CD8-positive, alpha-beta memory T cell (primary cell): ENCODE measurements around the gene SYMPK. TPM values are rescaled to one million over a fixed set of nuclear protein-coding genes. Genes with fewer than 3 reads are reported as not detected.

Experiments used
- CTCF ChIA-PET: fragments of 350-600 bp; sonication (Branson Sonifier 250); formaldehyde crosslinking; loops from one replicate; lab custom pipeline; 2021; ENCODE audit warnings: antibody characterized with exemption; lab: Charles Lee
- POLR2A ChIA-PET: fragments of 350-600 bp; sonication (Branson Sonifier 250); formaldehyde crosslinking; loops from one replicate; lab custom pipeline; 2021; ENCODE audit warnings: antibody characterized with exemption; lab: Charles Lee
- DNase-seq, 5 donors: peaks; one replicate each; pipeline versions ENCODE4 v3.0.0 to v3.0.0-alpha.2; 2020 to 2022; ENCODE audit warnings: mixed read lengths in 1 of 5
- H3K27ac ChIP-seq: one replicate; pipeline ENCODE4 v1.7.0; 2013; ENCODE audit warnings: low read depth, mild to moderate bottlenecking, low read length, moderate library complexity
- H3K27me3 ChIP-seq: 2 replicates; pipeline ENCODE4 v1.7.0; 2013; ENCODE audit warnings: low read length, mild to moderate bottlenecking; ENCODE audit not compliant: insufficient read depth, poor library complexity, severe bottlenecking
- H3K36me3 ChIP-seq: 2 replicates; pipeline ENCODE4 v1.7.0; 2013; ENCODE audit warnings: mild to moderate bottlenecking, low read length, moderate library complexity; ENCODE audit not compliant: insufficient read depth
- H3K4me1 ChIP-seq: 2 replicates; pipeline ENCODE4 v1.7.0; 2013; ENCODE audit warnings: mild to moderate bottlenecking, low read length, moderate library complexity; ENCODE audit not compliant: insufficient read depth
- H3K4me3 ChIP-seq: 2 replicates; pipeline ENCODE4 v1.7.0; 2013; ENCODE audit warnings: mild to moderate bottlenecking, low read length
- H3K9me3 ChIP-seq: 2 replicates; pipeline ENCODE4 v1.7.0; 2013; ENCODE audit warnings: mild to moderate bottlenecking, low read length
- H3K27ac Mint-ChIP-seq, 8 donors: one replicate each; pipeline ENCODE4 v1.8.0; 2020 to 2021; ENCODE audit warnings: mixed read lengths in 8 of 8, mild to moderate bottlenecking in 6 of 8, inconsistent platforms in 3 of 8, moderate library complexity in 3 of 8
- H3K27me3 Mint-ChIP-seq, 2 donors: one replicate each; pipeline ENCODE4 v1.8.0; 2020 to 2021; ENCODE audit warnings: mixed read lengths in 2 of 2, mild to moderate bottlenecking in 1 of 2, moderate library complexity in 1 of 2
- H3K36me3 Mint-ChIP-seq, 3 donors: one replicate each; pipeline ENCODE4 v1.8.0; 2020 to 2021; ENCODE audit warnings: mixed read lengths in 3 of 3, inconsistent platforms in 1 of 3, mild to moderate bottlenecking in 1 of 3
- H3K4me1 Mint-ChIP-seq, 3 donors: one replicate each; pipeline ENCODE4 v1.8.0; 2020 to 2021; ENCODE audit warnings: mixed read lengths in 3 of 3, inconsistent platforms in 1 of 3, mild to moderate bottlenecking in 1 of 3
- H3K4me3 Mint-ChIP-seq, 7 donors: one replicate each; pipeline ENCODE4 v1.8.0; 2020 to 2021; ENCODE audit warnings: mixed read lengths in 7 of 7, mild to moderate bottlenecking in 6 of 7, moderate library complexity in 4 of 7, inconsistent platforms in 2 of 7
- H3K9me3 Mint-ChIP-seq, 5 donors: one replicate each; pipeline ENCODE4 v1.8.0; 2020 to 2022; ENCODE audit warnings: mixed read lengths in 5 of 5, mild to moderate bottlenecking in 3 of 5, moderate library complexity in 2 of 5, inconsistent platforms in 1 of 5
- polyA plus RNA-seq: library from polyadenylated mRNA; unstranded; fragments of 300-500 nt; fragmentation: Illumina TruSeq; gene quantifications from one replicate; pipeline ENCODE4 v1.2.3, GENCODE V29; 2021
- total RNA-seq, 2 experiments: library from RNA; stranded (reverse); gene quantifications; one replicate each; pipeline ENCODE4 v1.2.3, GENCODE V29; 2021

The SYMPK gene
- total and polyA plus RNA-seq, 3 experiments from 2014 or later: 17.5 to 119 (median 116) TPM

DNA sequence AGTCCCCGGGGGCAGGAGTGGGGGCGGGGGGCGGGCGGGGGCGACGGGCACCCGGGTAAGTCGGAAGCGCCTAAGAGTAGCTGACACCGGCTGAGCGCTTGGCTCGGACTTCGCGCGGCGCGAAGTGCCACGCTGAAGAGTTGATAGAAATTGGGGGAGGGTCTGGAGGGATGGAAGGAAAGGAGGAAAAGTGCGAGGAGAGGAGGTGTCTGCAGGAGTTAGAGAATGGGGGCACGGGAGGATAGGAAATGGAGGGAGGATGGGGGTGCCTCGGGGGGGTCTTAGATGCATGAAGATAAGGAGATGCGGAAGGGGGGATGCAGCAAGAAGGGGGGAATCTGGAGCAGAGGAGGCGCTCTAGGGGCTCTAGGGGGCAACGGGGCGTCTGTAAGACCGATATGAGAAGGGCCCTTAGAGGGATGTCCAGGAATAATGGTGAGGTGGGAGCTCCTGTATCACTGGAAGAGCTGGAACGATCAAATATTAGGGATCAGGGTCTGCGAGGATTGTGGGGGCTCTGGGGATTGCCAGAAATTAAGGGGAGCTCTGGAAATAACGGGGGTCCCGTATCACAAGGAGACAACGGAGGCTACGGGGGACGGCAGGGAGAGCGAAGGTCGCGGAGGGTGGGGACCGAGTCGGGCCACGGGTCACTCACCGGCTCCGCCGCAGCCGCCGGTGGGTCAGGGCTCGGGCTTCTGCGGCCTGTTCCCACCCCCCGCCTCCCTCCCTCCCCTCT lies 39.1 kb upstream of the SYMPK start, which contains the start of gene MYPOP:
MYPOP (minus strand) TSS at position 702 of the 739 bp plus-strand sequence. CDS start 840 bp downstream, outside the sequence.
- Histone ChIP-seq H3K27ac (peak within 1 kb of the TSS; percentile 68), H3K36me3 (no peaks in the 10 kb centered on the region), H3K9me3 (no peaks in the 10 kb centered on the region), H3K4me3 (peak within 1 kb of the TSS; percentile 74), H3K4me1 (peaks cover 16% of the 10 kb centered on the region), H3K27me3 (no peaks in the 10 kb centered on the region)
- Mint-ChIP-seq H3K4me3 (peak within 1 kb of the TSS; percentile 94 to 100 (median 97)), H3K36me3 (peaks cover 0 to 28% (median 0%) of the 10 kb centered on the region in 3 donors), H3K9me3 (no peaks in the 10 kb centered on the region), H3K27ac (peak within 1 kb of the TSS; percentile 85 to 98 (median 93)), H3K27me3 (peaks cover 0 to 5% of the 10 kb centered on the region in 2 donors), H3K4me1 (peaks cover 17 to 25% (median 19%) of the 10 kb centered on the region in 3 donors)
- DNase-seq: peak in 2 of 5 donors; percentile 4 to 14
- ChIA-PET POLR2A (interaction anchor here (1.0 to 3.6 kb wide), 5 partner anchors 16 to 724 kb away, joined by 5 to 19 read pairs (median 10); partner anchors contain the start of genes BLOC1S3, CCDC61, IRF2BP1 and SIX5), CTCF (interaction anchor here (1.0 to 4.5 kb wide), 6 partner anchors 12 to 107 kb away, joined by 3 to 20 read pairs (median 8); partner anchors contain the start of genes FOXA3, IRF2BP1 and SYMPK)

DNA sequence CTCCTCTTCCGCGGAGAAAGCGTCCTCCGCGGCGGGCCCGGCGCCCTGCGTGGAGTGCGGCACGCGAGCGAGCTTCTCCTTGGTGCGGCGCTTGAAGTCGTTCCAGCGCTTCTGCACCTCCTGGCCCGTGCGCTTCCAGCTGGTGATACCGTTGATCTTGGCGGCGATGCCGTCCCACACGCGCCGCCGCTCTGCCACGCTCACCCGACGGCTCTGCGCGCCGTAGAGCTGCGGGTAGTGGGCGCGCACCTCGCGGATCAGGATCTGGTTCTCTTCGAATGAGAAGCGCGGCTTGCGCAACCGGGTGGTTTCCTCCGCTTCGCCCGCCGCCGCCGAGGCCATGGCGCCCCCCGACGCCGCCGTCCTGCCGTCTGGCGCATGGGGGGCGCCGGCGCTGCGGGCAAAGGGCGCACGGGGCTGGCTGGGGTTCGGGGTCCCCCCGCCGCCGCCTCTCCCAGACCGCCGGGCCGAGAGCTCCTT lies 38.5 kb upstream of the SYMPK start:
- no peak overlapping the region for H3K27ac ChIP-seq
- POLR2A ChIA-PET: interaction anchor here (1.9 to 3.6 kb wide), 3 partner anchors 15 to 94 kb away, joined by 10 to 19 read pairs (median 11); partner anchors contain the start of genes CCDC61, IRF2BP1 and SYMPK

DNA sequence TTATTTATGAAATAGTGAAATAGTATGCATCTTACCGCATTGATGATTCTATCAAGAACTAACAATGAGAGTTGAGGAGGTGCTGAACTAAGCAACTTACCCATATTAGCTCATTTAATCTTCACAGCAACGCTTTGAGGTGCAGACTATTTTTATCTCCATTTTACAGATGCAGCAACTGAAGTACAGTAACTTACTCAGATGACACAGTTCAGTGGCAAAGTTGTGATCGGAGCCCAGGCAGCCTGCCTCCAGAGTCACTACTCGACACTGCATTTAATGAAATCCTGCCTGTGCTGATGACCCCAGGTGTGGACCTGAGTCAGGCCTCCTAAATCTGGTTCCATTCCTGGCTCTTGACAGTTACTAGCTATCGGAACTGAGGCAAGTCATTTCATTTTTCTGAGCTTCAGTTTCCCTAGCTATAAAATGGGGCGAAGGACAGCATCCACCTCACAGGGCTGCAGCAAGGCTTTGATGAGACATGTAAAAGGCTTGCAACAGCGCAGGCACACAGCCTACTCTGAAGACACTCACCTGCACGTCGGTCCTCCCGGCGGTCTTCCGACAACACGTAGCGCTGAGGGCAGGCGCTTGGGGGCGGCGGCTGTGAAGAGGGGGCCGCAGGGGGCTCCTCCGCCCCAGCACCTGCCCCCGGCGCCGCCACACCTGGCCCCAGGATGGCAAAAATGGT lies 37.9 kb upstream of the SYMPK start:
- H3K9me3 Mint-ChIP-seq: no peaks in the 10 kb centered on the region

More for the DNA sequence above, 38.5 kb upstream of the SYMPK start:
- DNase-seq: peak in 4 of 5 donors; percentile 13 to 53 (median 38)
- Histone ChIP-seq H3K4me3 (no peak overlapping the region), H3K4me1 (peaks cover 16% of the 10 kb centered on the region), H3K36me3 (no peaks in the 10 kb centered on the region), H3K9me3 (no peaks in the 10 kb centered on the region), H3K27me3 (no peaks in the 10 kb centered on the region)
- H3K27ac Mint-ChIP-seq: peak overlapping the region in 1 of 8 donors; percentile 96
- no peaks in the 10 kb centered on the region for H3K9me3 Mint-ChIP-seq
- peaks cover 0 to 2% of the 10 kb centered on the region in 2 donors for H3K27me3 Mint-ChIP-seq
- H3K4me1 Mint-ChIP-seq: peaks cover 17 to 25% (median 19%) of the 10 kb centered on the region in 3 donors
- peak overlapping the region in 6 of 7 donors; percentile 45 to 100 (median 70) for H3K4me3 Mint-ChIP-seq
- H3K36me3 Mint-ChIP-seq: peaks cover 0 to 31% (median 0%) of the 10 kb centered on the region in 3 donors
- CTCF ChIA-PET: interaction anchor here (1.4 to 4.5 kb wide), 4 partner anchors 11 to 38 kb away, joined by 3 to 20 read pairs (median 15); partner anchors contain the start of genes FOXA3, IRF2BP1 and SYMPK

GRCh38 chr19:45899919-45900589 lies 37.1 kb upstream of the SYMPK start:
- no peaks in the 10 kb centered on the region for H3K9me3 Mint-ChIP-seq
- H3K27ac ChIP-seq: no peak overlapping the region

More for the DNA sequence above, 37.9 kb upstream of the SYMPK start:
- Histone ChIP-seq H3K27ac (no peak overlapping the region), H3K27me3 (no peaks in the 10 kb centered on the region), H3K4me1 (peaks cover 16% of the 10 kb centered on the region), H3K36me3 (no peaks in the 10 kb centered on the region), H3K9me3 (no peaks in the 10 kb centered on the region), H3K4me3 (no peak overlapping the region)
- H3K4me1 Mint-ChIP-seq: peaks cover 17 to 25% (median 19%) of the 10 kb centered on the region in 3 donors
- POLR2A ChIA-PET: interaction anchor here (3.6 kb wide), 1 partner anchor 14 kb away, joined by 19 read pairs; the partner anchor contains the start of gene IRF2BP1
- H3K4me3 Mint-ChIP-seq: peak overlapping the region; percentile 46 to 100 (median 60)
- CTCF ChIA-PET: interaction anchor here (1.4 to 4.5 kb wide), 3 partner anchors 11 to 37 kb away, joined by 3 to 20 read pairs (median 14); partner anchors contain the start of genes FOXA3 and SYMPK
- H3K36me3 Mint-ChIP-seq: peaks cover 0 to 34% (median 0%) of the 10 kb centered on the region in 3 donors
- DNase-seq: no peak
- no peaks in the 10 kb centered on the region for H3K27me3 Mint-ChIP-seq
- peak overlapping the region in 3 of 8 donors; percentile 23 to 68 (median 43) for H3K27ac Mint-ChIP-seq

DNA sequence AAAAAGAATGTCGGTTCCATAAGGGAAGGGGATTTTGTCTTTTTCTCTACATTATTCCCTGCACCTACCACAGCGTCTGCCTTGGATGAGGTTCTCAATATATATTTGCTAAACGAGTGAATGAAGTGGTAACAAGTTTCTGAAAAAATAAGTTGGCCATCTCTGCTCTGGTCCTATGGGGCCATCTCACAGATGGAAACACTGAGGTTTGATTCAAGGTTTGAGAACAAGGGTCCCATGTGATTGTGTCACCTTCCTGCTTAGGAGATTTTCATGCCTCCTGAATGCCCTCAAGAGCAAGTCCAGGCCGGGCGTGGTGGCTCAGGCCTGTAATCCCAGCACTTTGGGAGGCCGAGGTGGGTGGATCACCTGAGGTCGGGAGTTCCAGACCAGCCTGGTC lies 36.3 kb upstream of the SYMPK start:
- H3K27me3 ChIP-seq: no peaks in the 10 kb centered on the region
- Mint-ChIP-seq H3K27me3 (no peaks in the 10 kb centered on the region), H3K36me3 (peaks cover 0 to 44% (median 0%) of the 10 kb centered on the region in 3 donors), H3K27ac (no peak overlapping the region), H3K9me3 (no peaks in the 10 kb centered on the region), H3K4me3 (peak overlapping the region in 2 of 7 donors; percentile 63 to 71), H3K4me1 (peaks cover 17 to 25% (median 19%) of the 10 kb centered on the region in 3 donors)
- no peak overlapping the region for H3K4me3 ChIP-seq
- no peaks in the 10 kb centered on the region for H3K9me3 ChIP-seq
- ChIA-PET POLR2A (no interaction called here), CTCF (no interaction called here)
- H3K27ac ChIP-seq: no peak overlapping the region
- H3K4me1 ChIP-seq: peaks cover 16% of the 10 kb centered on the region
- no peaks in the 10 kb centered on the region for H3K36me3 ChIP-seq
- DNase-seq: no peak

More at GRCh38 chr19:45899919-45900589, 37.1 kb upstream of the SYMPK start:
- POLR2A ChIA-PET: interaction anchor here (3.6 kb wide), 1 partner anchor 14 kb away, joined by 19 read pairs; the partner anchor contains the start of gene IRF2BP1
- DNase-seq: no peak
- H3K4me1 Mint-ChIP-seq: peaks cover 17 to 25% (median 19%) of the 10 kb centered on the region in 3 donors
- Histone ChIP-seq H3K9me3 (no peaks in the 10 kb centered on the region), H3K27me3 (no peaks in the 10 kb centered on the region), H3K4me3 (no peak overlapping the region), H3K4me1 (peaks cover 16% of the 10 kb centered on the region), H3K36me3 (no peaks in the 10 kb centered on the region)
- H3K36me3 Mint-ChIP-seq: peaks cover 0 to 41% (median 0%) of the 10 kb centered on the region in 3 donors
- H3K27ac Mint-ChIP-seq: peak overlapping the region in 3 of 8 donors; percentile 15 to 81 (median 43)
- no peaks in the 10 kb centered on the region for H3K27me3 Mint-ChIP-seq
- CTCF ChIA-PET: interaction anchor here (4.5 kb wide), 1 partner anchor 36 kb away, joined by 20 read pairs; the partner anchor contains the start of genes FOXA3 and SYMPK
- H3K4me3 Mint-ChIP-seq: peak overlapping the region in 6 of 7 donors; percentile 9 to 60 (median 43)

- POLR2A ChIA-PET: interaction anchor here (0.7 kb wide), 1 partner anchor 54 kb away, joined by 5 read pairs; no protein-coding TSS in a partner anchor
- peaks cover 0 to 46% (median 2%) of the 10 kb centered on the region in 3 donors for H3K36me3 Mint-ChIP-seq
- CTCF ChIA-PET: no interaction called here
Measured at GRCh38 chr19:45897261-45897812, 34.4 kb upstream of the SYMPK start.

More at GRCh38 chr19:45897261-45897812, 34.4 kb upstream of the SYMPK start:
- Mint-ChIP-seq H3K27me3 (no peaks in the 10 kb centered on the region), H3K9me3 (no peaks in the 10 kb centered on the region), H3K27ac (no peak overlapping the region), H3K4me1 (peaks cover 18 to 19% (median 19%) of the 10 kb centered on the region in 3 donors), H3K4me3 (no peak overlapping the region)
- peaks cover 10% of the 10 kb centered on the region for H3K4me1 ChIP-seq
- H3K36me3 ChIP-seq: no peaks in the 10 kb centered on the region
- H3K27ac ChIP-seq: no peak overlapping the region
- no peak for DNase-seq
- H3K27me3 ChIP-seq: no peaks in the 10 kb centered on the region
- no peaks in the 10 kb centered on the region for H3K9me3 ChIP-seq
- H3K4me3 ChIP-seq: no peak overlapping the region
